HepG2 (cell line): ENCODE results near the gene RARG. TPM values are rescaled to one million over a fixed set of nuclear protein-coding genes. Genes with fewer than 3 reads are reported as not detected.

Source experiments
- ATAC-seq: fragments of 200-7000 bp; cut with Tn5 transposase; 3 replicates; pipeline ENCODE4 v1.9.1; 2020; ENCODE audit warnings: mild to moderate bottlenecking, moderate library complexity
- BruUV-seq: library from RNA; stranded (reverse); fragments of 400-500 nt; replicated peaks from 2 replicates; lab custom pipeline; 2021; lab: Mats Ljungman, UMichigan
- CTCF ChIA-PET: fragments of 300-600 bp; formaldehyde crosslinking; extraction: SDS; loops from one replicate; lab custom pipeline; 2021; ENCODE audit warnings: low total read pairs, inconsistent platforms, low intra/inter-chr PET ratio; lab: Yijun Ruan, JAX
- POLR2A ChIA-PET: fragments of 350-600 bp; sonication (Branson Sonifier 250); formaldehyde crosslinking; loops from one replicate; lab custom pipeline; 2020; ENCODE audit warnings: antibody characterized with exemption, inconsistent platforms; lab: Yijun Ruan, JAX
- DNase-seq: peaks from one replicate; pipeline ENCODE4 v3.0.0-alpha.2; 2015; ENCODE audit warnings: low spot score
- FAIRE-seq: peaks from 3 replicates; lab custom pipeline; 2011; peaks lifted over from hg19 to GRCh38; lab: Jason Lieb, UNC
- H2AFZ ChIP-seq: one replicate; pipeline ENCODE4 v1.6.1; 2011; ENCODE audit warnings: low read length, inconsistent platforms
- H3K27ac ChIP-seq: fragments of 300-600 bp; 3 replicates; pipeline ENCODE4 v1.8.0; 2011; ENCODE audit warnings: mixed run types, mild to moderate bottlenecking, mixed read lengths, low read length, inconsistent platforms; ENCODE audit not compliant: insufficient read depth; ENCODE audit errors: extremely low read length
- H3K27me3 ChIP-seq, 2 experiments: fragments of 200-600 bp in 1 of 2; 2 replicates in 1 of 2; 3 replicates in 1 of 2; pipeline versions ENCODE4 v1.6.0 to v1.8.0; 2011; ENCODE audit warnings: low read length in 2 of 2, mild to moderate bottlenecking in 2 of 2, moderate library complexity in 2 of 2, inconsistent platforms in 1 of 2; ENCODE audit not compliant: insufficient read depth in 2 of 2, control insufficient read depth in 1 of 2
- H3K36me3 ChIP-seq, 2 experiments: fragments of 200-600 bp in 1 of 2; replicated peaks in 1 of 2; 2 replicates in 1 of 2; 3 replicates in 1 of 2; pipeline versions ENCODE4 v1.5.1 to v1.8.0; 2011; ENCODE audit warnings: low read length in 2 of 2, inconsistent platforms in 1 of 2; ENCODE audit not compliant: insufficient read depth in 2 of 2, control insufficient read depth in 1 of 2
- H3K4me1 ChIP-seq: 2 replicates; pipeline ENCODE4 v1.5.1; 2012; ENCODE audit warnings: low read length, inconsistent platforms; ENCODE audit not compliant: insufficient read depth
- H3K4me2 ChIP-seq: 2 replicates; pipeline ENCODE4 v1.6.0; 2011; ENCODE audit warnings: low read depth, low read length, inconsistent platforms
- H3K4me3 ChIP-seq, 3 experiments: fragments of 200-600 bp in 1 of 3; sonication (generic), shearing (Covaris generic) in 1 of 3; replicated peaks in 1 of 3; 2 replicates each; pipeline ENCODE4 v1.5.1; 2011 to 2016; ENCODE audit warnings: low read length in 3 of 3, inconsistent platforms in 2 of 3, low read depth in 2 of 3, mild to moderate bottlenecking in 2 of 3, control low read depth in 1 of 3, mixed read lengths in 1 of 3; ENCODE audit not compliant: insufficient read depth in 1 of 3
- H3K79me2 ChIP-seq: one replicate; pipeline ENCODE4 v1.6.1; 2011; ENCODE audit warnings: low read length, inconsistent platforms; ENCODE audit not compliant: insufficient read depth
- H3K9ac ChIP-seq: 2 replicates; pipeline ENCODE4 v1.6.0; 2011; ENCODE audit warnings: mild to moderate bottlenecking, low read depth, low read length, inconsistent platforms; ENCODE audit not compliant: insufficient read depth
- H3K9me3 ChIP-seq: 2 replicates; pipeline ENCODE4 v1.5.1; 2012; ENCODE audit warnings: mild to moderate bottlenecking, low read length
- H4K20me1 ChIP-seq: 2 replicates; pipeline ENCODE4 v1.6.0; 2011; ENCODE audit warnings: inconsistent platforms, mild to moderate bottlenecking, low read length, moderate library complexity; ENCODE audit not compliant: insufficient read depth
- DNMT1 ChIP-seq: sonication (generic); formaldehyde crosslinking; IDR thresholded peaks from 2 replicates; pipeline ENCODE4 v1.5.1; 2020; ENCODE audit warnings: mild to moderate bottlenecking, missing genetic modification reagents
- HDAC6 ChIP-seq: fragments of 200-600 bp; sonication (generic); IDR thresholded peaks from 2 replicates; pipeline ENCODE4 v1.7.0; 2017; ENCODE audit warnings: mild to moderate bottlenecking, antibody characterized with exemption, low read length, low read depth
- MTA1 ChIP-seq: sonication (generic); formaldehyde crosslinking; IDR thresholded peaks from 2 replicates; pipeline ENCODE4 v1.4.0; 2020; ENCODE audit warnings: missing genetic modification reagents, mild to moderate bottlenecking, borderline replicate concordance
- NPAS2 ChIP-seq: sonication (generic); formaldehyde crosslinking; IDR thresholded peaks from 2 replicates; pipeline ENCODE4 v1.8.0; 2022; ENCODE audit warnings: mild to moderate bottlenecking, missing genetic modification reagents, borderline replicate concordance
- RARA ChIP-seq: IDR thresholded peaks from 2 replicates; pipeline ENCODE4 v1.6.1; 2016; ENCODE audit warnings: missing genetic modification reagents, missing compliant biosample characterization
- SIN3A ChIP-seq: IDR thresholded peaks from 2 replicates; pipeline ENCODE4 v1.6.1; 2011; ENCODE audit warnings: low read depth, mild to moderate bottlenecking, control low read depth, low read length, borderline replicate concordance
- SNAPC5 ChIP-seq: sonication (generic); formaldehyde crosslinking; IDR thresholded peaks from 2 replicates; pipeline ENCODE4 v1.8.1; 2023; ENCODE audit warnings: mild to moderate bottlenecking, missing genetic modification reagents, borderline replicate concordance
- SOX13 ChIP-seq, 3 experiments: fragments of 450-650 bp in 1 of 3; sonication (generic) in 1 of 3; formaldehyde crosslinking in 1 of 3; IDR thresholded peaks in 2 of 3; conservative IDR thresholded peaks in 1 of 3; 2 replicates each; pipeline versions ENCODE4 v1.5.0 to v1.6.1; 2016 to 2020; ENCODE audit warnings: antibody characterized with exemption in 1 of 3, mild to moderate bottlenecking in 1 of 3, missing compliant biosample characterization in 1 of 3, missing genetic modification reagents in 1 of 3, moderate library complexity in 1 of 3
- SP1 ChIP-seq, 2 experiments: fragments of 450-650 bp in 1 of 2; sonication (generic) in 1 of 2; formaldehyde crosslinking in 1 of 2; IDR thresholded peaks; 2 replicates each; pipeline versions ENCODE4 v1.4.0 to v1.6.1; 2016 to 2020; ENCODE audit warnings: missing genetic modification reagents in 1 of 2
- ZFX ChIP-seq: sonication (generic); formaldehyde crosslinking; IDR thresholded peaks from 2 replicates; pipeline ENCODE4 v1.4.0; 2020; ENCODE audit warnings: mild to moderate bottlenecking, low read depth, missing genetic modification reagents, moderate library complexity
- ZNF563 ChIP-seq: sonication (generic); formaldehyde crosslinking; IDR thresholded peaks from 2 replicates; pipeline ENCODE4 v1.8.0; 2022; ENCODE audit warnings: mild to moderate bottlenecking, moderate library complexity, missing genetic modification reagents
- ZNF879 ChIP-seq: sonication (generic); formaldehyde crosslinking; IDR thresholded peaks from 2 replicates; pipeline ENCODE4 v1.8.1; 2023; ENCODE audit warnings: missing genetic modification reagents
- WGBS: methylation state at CpG from one replicate; pipeline ENCODE4 v1.1.6; 2017; ENCODE audit warnings: low lambda C conversion rate; 5-methylcytosine and 5-hydroxymethylcytosine counted together
- in situ Hi-C: cut with HindIII; loops from 2 replicates; pipeline ENCODE4 v1.10.0; 2017; ENCODE audit warnings: low pct_unique_long_range_greater_than_20kb; ENCODE audit not compliant: extremely low pct_ligation_motif_present
- intact Hi-C: fragments of 100-400 bp; cut with micrococcal nuclease; formaldehyde crosslinking; loops from one replicate; pipeline ENCODE4 v1.10.0; 2022; ENCODE audit not compliant: unreplicated experiment
- polyA plus RNA-seq, 8 experiments: library from polyadenylated mRNA; depleted of rRNA in 3 of 8; stranded (reverse) in 7 of 8; unstranded in 1 of 8; fragments of >200 nt; fragmentation: Illumina TruSeq in 4 of 8; extraction: Trizol in 4 of 8; gene quantifications; 2 replicates each; pipeline versions ENCODE4 v1.2.1 to v1.2.3, GENCODE V29; 2011 to 2016; ENCODE audit warnings: low read depth in 4 of 8, missing spikeins in 1 of 8, mixed read lengths in 1 of 8; ENCODE audit not compliant: insufficient read depth in 1 of 8
- total RNA-seq, 5 experiments: library from RNA; depleted of rRNA; stranded (reverse); fragments of >200 nt; fragmentation: Illumina TruSeq; extraction: Trizol; gene quantifications; 2 replicates each; pipeline ENCODE4 v1.2.3, GENCODE V29; 2016; ENCODE audit warnings: low read depth in 1 of 5
- TF ChIP-seq, protein P1 (sequence below): sonication (generic); formaldehyde crosslinking; IDR thresholded peaks from 2 replicates; pipeline ENCODE4 v1.8.0; 2022; ENCODE audit warnings: missing genetic modification reagents, mild to moderate bottlenecking, borderline replicate concordance

RARG gene
- total and polyA plus RNA-seq, 2 of the 13 experiments (the other 11 are each of a cell fraction or from before 2014, with no cell fraction given): 0.77 to 1.5 TPM

DNA sequence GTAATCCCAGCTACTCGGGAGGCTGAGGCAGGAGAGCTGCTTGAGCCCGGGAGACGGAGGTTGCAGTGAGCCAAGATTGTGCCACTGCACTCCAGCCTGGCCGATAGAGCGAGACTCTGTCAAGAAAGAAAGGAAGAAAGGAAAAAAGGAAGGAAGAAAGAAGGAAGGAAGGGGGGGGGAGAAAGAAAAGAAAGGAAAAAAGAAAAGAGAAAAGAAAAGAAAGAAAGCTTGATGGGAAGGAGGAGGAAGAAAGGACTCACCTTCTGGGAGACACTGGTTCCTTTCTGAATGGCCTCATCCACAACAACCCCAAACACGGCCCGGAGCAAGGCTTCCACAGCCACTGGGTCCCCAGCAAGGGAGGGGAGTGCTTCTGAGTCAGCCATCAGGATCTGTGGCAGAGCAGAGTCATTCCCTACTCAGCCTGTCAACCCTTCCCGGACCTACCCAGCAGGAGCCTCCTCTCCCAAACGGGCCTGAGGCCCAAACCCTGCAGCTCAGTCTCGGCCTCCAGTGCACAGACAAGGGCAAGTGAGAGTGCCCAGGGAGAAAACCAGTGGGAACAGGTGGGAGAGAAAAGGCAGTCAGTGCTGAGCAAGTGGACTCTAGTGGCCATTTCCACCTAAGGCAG lies 58.8 kb downstream of the RARG start:
- Histone ChIP-seq H4K20me1 (no peaks in the 10 kb centered on the region), H3K4me2 (no peak overlapping the region), H3K79me2 (no peaks in the 10 kb centered on the region), H3K27ac (no peak overlapping the region), H3K27me3 (no peaks in the 10 kb centered on the region), H3K36me3 (no peaks in the 10 kb centered on the region), H2AFZ (no peak overlapping the region), H3K9me3 (no peaks in the 10 kb centered on the region), H3K9ac (no peak overlapping the region), H3K4me3 (no peak overlapping the region), H3K4me1 (peaks cover 43% of the 10 kb centered on the region)
- TF ChIP-seq SNAPC5 (CRISPR knock-in tag): no peak
- no peak for TF ChIP-seq SP1 (IDR thresholded peaks at IDR 0.05)
- TF ChIP-seq SP1 (CRISPR knock-in tag; IDR thresholded peaks at IDR 0.05): no peak
- no peak for TF ChIP-seq ZNF879 (CRISPR knock-in tag)
- TF ChIP-seq RARA (CRISPR knock-in tag): no peak
- no peak for TF ChIP-seq DNMT1
- TF ChIP-seq ZFX (CRISPR knock-in tag): no peak
- no peak for TF ChIP-seq ZNF563 (CRISPR knock-in tag)
- no peak for TF ChIP-seq MTA1
- no peak for TF ChIP-seq HDAC6
- TF ChIP-seq, protein P1, sequence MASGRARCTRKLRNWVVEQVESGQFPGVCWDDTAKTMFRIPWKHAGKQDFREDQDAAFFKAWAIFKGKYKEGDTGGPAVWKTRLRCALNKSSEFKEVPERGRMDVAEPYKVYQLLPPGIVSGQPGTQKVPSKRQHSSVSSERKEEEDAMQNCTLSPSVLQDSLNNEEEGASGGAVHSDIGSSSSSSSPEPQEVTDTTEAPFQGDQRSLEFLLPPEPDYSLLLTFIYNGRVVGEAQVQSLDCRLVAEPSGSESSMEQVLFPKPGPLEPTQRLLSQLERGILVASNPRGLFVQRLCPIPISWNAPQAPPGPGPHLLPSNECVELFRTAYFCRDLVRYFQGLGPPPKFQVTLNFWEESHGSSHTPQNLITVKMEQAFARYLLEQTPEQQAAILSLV (CRISPR knock-in tag): no peak
- TF ChIP-seq NPAS2 (CRISPR knock-in tag): no peak
- no peak for TF ChIP-seq SIN3A
- no peak for TF ChIP-seq SOX13 (IDR thresholded peaks at IDR 0.05)
- TF ChIP-seq SOX13 (CRISPR knock-in tag; conservative IDR thresholded peaks at IDR 0.05 in 1 of 2, IDR thresholded peaks at IDR 0.05 in 1 of 2): no peak
- in situ Hi-C loops: no loop called here
- ChIA-PET POLR2A (interaction anchor here (0.9 kb wide), 1 partner anchor 70 kb away, joined by 3 read pairs; the partner anchor contains the start of gene SOAT2), CTCF (no interaction called here)
- BruUV-seq: no TSS peak
- ATAC-seq: no peak
- 95% methylated on average over 10 of the region's 10 CpGs for WGBS
- no peak for FAIRE-seq
- no peak for DNase-seq
- intact Hi-C loops: no loop called here
